NT2/D1 (cell line): ENCODE data around the gene NOSIP.

Source experiments
- DNase-seq: peaks from one replicate; pipeline ENCODE4 v3.0.0-alpha.2; 2011; ENCODE audit warnings: low read depth, low spot score
- H3K27me3 ChIP-seq: 2 replicates; pipeline ENCODE4 v1.6.0; 2011; ENCODE audit warnings: mild to moderate bottlenecking; ENCODE audit not compliant: insufficient read length, insufficient read depth
- H3K36me3 ChIP-seq: 2 replicates; pipeline ENCODE4 v1.6.1; 2011; ENCODE audit warnings: mild to moderate bottlenecking, low read length, mixed read lengths; ENCODE audit not compliant: insufficient read depth, insufficient read length
- H3K4me1 ChIP-seq: 2 replicates; pipeline ENCODE4 v1.5.1; 2011; ENCODE audit not compliant: insufficient read depth, insufficient read length
- H3K4me3 ChIP-seq: 2 replicates; pipeline ENCODE4 v1.5.1; 2011; ENCODE audit warnings: low read depth; ENCODE audit not compliant: insufficient read length
- H3K9ac ChIP-seq: 2 replicates; pipeline ENCODE4 v1.6.0; 2011; ENCODE audit warnings: low read depth; ENCODE audit not compliant: insufficient read length
- H3K9me3 ChIP-seq: 2 replicates; pipeline ENCODE4 v1.5.1; 2011; ENCODE audit warnings: mild to moderate bottlenecking, low read length; ENCODE audit not compliant: insufficient read depth
- SUZ12 ChIP-seq: IDR thresholded peaks from 2 replicates; pipeline ENCODE4 v1.6.1; 2011; ENCODE audit not compliant: insufficient read length, insufficient read depth; ENCODE audit errors: extremely low read depth
- YY1 ChIP-seq: IDR thresholded peaks from 2 replicates; pipeline ENCODE4 v1.6.1; 2011; ENCODE audit not compliant: insufficient read length, insufficient read depth
- ZNF274 ChIP-seq: IDR thresholded peaks from 2 replicates; pipeline ENCODE4 v1.6.1; 2011; ENCODE audit warnings: mild to moderate bottlenecking, low read depth, low read length

The NOSIP gene

DNA sequence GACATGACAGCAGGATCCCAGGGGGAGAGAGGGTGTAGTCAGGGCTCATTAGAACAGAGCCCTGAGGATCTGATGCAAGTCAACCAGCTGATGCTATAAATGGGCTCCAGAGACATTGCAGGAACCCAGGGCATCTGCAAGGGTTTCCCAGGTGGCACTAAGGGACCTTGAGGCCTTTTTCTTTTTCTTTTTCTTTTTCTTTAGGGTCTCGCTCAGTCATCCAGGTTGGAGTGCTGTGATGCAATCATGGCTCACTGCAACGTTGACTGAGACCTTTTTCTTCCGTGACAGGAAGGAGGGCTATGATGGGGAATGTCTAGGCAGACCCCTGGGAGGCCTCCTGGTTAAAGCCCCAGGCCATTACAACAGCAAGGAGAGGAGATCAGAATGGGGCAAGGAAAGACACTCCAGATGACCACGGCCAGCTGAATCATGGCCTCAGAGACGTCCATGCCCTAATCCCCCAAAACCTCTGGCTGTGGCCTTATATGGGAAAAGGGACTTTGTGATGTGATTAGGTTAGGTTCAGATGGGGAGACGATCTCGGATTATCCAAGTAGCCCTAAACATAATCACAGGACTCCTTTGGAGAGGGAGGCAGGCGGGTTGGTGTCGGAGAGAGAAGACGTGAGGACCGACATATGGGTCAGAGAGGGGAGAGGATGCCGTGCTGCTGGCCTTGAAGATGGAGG, 72.4 kb downstream of the NOSIP start:
- no peak overlapping the region for H3K9ac ChIP-seq
- no peak for DNase-seq

DNA sequence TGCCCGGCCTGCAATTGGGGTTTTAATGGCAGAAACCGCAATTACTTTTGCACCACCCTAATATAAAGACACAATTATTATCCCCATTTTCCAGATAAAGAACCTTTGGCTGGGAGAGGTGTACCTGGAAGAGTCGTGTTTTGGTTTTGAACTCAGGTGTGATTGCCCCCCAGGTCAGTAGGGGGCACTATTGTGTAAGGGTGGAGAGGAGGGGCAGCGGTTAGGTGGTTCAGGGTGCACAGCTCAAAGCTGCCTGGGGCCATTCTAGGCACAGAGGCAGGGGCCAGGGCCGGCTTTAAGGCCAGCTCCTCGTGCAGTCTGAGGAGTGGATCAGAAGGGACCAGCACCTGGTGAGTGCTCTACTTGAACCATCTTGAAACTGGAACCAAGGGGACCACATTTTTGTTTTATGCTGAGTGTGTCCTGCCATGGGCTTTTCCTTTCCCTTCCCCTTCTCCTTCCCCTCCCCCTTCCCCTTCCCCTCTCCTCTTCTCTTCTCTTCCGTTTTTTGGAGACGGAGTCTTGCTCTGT, 73.7 kb downstream of the NOSIP start:
- DNase-seq: peak; percentile 66
- Histone ChIP-seq H3K4me3 (no peak overlapping the region), H3K9me3 (no peaks in the 10 kb centered on the region), H3K4me1 (no peaks in the 10 kb centered on the region), H3K27me3 (no peaks in the 10 kb centered on the region), H3K36me3 (no peaks in the 10 kb centered on the region), H3K9ac (peak overlapping the region; percentile 26)
- TF ChIP-seq SUZ12 (no peak), ZNF274 (no peak), YY1 (no peak)

More for the DNA sequence above, 72.4 kb downstream of the NOSIP start:
- no peak overlapping the region for H3K4me3 ChIP-seq
- H3K4me1 ChIP-seq: no peaks in the 10 kb centered on the region
- H3K36me3 ChIP-seq: no peaks in the 10 kb centered on the region
- no peaks in the 10 kb centered on the region for H3K9me3 ChIP-seq
- H3K27me3 ChIP-seq: no peaks in the 10 kb centered on the region
- no peak for TF ChIP-seq ZNF274
- no peak for TF ChIP-seq SUZ12
- no peak for TF ChIP-seq YY1
